ENCODE measurements around the gene CDH22. TPM values are rescaled to one million over a fixed set of nuclear protein-coding genes. Genes with fewer than 3 reads are reported as not detected.
A peak's percentile ranks its signal among the peaks of the same experiment; 100 is the strongest.

The CDH22 gene
- total RNA-seq, 3 donors from 2014 or later (not counting 1 experiment from before 2014, with no cell fraction given), result not detected

DNA sequence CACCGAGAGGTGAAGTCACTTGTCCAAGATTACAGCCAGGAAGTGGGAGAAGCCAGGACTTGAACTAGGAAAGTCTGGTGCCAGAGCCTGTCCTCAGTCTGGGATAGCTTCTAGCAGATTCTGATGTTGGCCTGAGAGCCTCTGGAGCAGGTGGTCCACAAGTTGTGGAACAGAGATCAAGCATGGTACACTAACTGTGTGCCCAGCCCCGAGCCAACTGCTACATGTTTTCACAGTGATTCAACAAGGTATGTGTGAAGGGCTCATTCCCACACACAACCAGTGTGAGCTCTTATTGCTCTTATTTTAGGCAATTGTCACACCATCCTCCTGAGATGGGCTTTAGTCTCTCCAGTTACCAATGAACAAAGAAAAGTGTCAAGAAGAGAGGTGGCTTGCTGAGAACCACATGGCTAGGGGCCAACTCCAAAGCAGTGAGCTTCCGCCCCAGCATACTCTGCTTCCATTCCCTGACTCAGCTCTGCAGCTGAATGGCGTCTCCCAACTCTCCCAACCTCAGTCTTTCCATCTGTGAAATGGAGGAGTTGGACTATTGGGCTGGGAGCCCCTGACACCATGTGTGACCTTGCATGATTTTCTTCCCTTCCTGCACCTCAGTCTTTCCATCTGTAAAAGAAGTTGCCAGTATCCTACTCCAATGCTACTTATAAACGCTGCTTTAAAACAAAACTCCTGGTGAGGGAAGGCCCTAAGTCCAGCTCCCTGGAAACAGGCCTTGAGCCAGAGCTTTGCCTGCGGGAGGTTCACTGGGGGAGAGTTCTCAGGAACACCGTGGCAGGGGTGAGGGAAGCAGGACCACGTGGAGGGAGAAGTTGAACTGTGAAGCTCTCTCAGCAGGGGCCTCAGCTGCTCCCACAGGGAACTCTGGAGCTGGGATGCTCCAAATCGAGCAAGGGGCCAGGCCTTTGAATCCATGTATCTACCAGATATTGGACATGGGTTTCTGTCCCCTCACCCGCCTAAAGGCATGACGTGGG is 40.9 kb downstream of the CDH22 start:
- no peaks in the 10 kb centered on the region for H3K36me3 ChIP-seq (ENCODE audit: control insufficient read depth, insufficient read depth, low read length)
- Mint-ChIP-seq H3K36me3 (no peaks in the 10 kb centered on the region), H3K27ac (no peak overlapping the region), H3K4me1 (no peaks in the 10 kb centered on the region), H3K9me3 (peaks cover 2 to 6% of the 10 kb centered on the region in 2 donors), H3K27me3 (ENCODE audit: low read depth in 2 of 2) (peaks cover 43 to 52% of the 10 kb centered on the region in 2 donors), H3K4me3 (no peak overlapping the region)
- 59% methylated on average over 10 of the region's 11 CpGs for WGBS (ENCODE audit: insufficient coverage)
- H3K9me3 ChIP-seq (ENCODE audit: control insufficient read depth, insufficient read depth, low read length), result no peaks in the 10 kb centered on the region
- H3K4me1 ChIP-seq (ENCODE audit: control insufficient read depth, insufficient read depth, low read length), result no peaks in the 10 kb centered on the region
- ATAC-seq (no peak), DNase-seq (no peak)
- intact Hi-C loops (cut with micrococcal nuclease), result no loop called here
- TF ChIP-seq, protein P1, sequence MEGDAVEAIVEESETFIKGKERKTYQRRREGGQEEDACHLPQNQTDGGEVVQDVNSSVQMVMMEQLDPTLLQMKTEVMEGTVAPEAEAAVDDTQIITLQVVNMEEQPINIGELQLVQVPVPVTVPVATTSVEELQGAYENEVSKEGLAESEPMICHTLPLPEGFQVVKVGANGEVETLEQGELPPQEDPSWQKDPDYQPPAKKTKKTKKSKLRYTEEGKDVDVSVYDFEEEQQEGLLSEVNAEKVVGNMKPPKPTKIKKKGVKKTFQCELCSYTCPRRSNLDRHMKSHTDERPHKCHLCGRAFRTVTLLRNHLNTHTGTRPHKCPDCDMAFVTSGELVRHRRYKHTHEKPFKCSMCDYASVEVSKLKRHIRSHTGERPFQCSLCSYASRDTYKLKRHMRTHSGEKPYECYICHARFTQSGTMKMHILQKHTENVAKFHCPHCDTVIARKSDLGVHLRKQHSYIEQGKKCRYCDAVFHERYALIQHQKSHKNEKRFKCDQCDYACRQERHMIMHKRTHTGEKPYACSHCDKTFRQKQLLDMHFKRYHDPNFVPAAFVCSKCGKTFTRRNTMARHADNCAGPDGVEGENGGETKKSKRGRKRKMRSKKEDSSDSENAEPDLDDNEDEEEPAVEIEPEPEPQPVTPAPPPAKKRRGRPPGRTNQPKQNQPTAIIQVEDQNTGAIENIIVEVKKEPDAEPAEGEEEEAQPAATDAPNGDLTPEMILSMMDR (IDR thresholded peaks at IDR 0.05), result no peak
- H3K27ac ChIP-seq (ENCODE audit: low read length), result no peak overlapping the region
- H3K4me3 ChIP-seq (ENCODE audit: low read length), result no peak overlapping the region
- no peaks in the 10 kb centered on the region for H3K27me3 ChIP-seq (ENCODE audit: control insufficient read depth, insufficient read depth, low read length)

DNA sequence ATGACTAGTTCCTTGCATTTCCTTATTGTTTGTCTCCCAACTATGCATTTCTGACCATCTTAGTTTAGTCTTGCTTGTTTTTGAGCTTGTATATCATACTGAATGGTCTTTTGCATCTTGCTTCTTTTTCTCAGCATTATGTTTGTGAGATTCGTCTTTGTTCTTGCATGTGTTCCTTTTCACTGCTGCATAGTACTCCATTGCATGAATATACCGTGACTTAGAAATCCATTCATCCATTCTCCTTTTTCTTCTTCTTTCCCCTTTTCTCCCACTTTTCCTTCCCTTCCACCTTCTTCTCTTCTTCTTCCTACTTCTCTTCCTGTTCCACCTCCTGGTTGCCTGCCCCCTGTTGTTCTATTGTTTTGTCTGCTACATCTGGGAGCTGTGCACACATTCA is 42.8 kb downstream of the CDH22 start:
- Mint-ChIP-seq H3K4me3 (no peak overlapping the region), H3K27ac (no peak overlapping the region), H3K4me1 (no peaks in the 10 kb centered on the region), H3K9me3 (peaks cover 2 to 4% of the 10 kb centered on the region in 2 donors), H3K36me3 (no peaks in the 10 kb centered on the region), H3K27me3 (ENCODE audit: low read depth in 2 of 2) (peaks cover 33 to 34% of the 10 kb centered on the region in 2 donors)
- no peak for ATAC-seq
- no peak overlapping the region for H3K27ac ChIP-seq (ENCODE audit: low read length)
- TF ChIP-seq, protein P1 (IDR thresholded peaks at IDR 0.05), result no peak
- intact Hi-C loops (cut with micrococcal nuclease), result no loop called here
- no peaks in the 10 kb centered on the region for H3K4me1 ChIP-seq (ENCODE audit: control insufficient read depth, insufficient read depth, low read length)
- H3K9me3 ChIP-seq (ENCODE audit: control insufficient read depth, insufficient read depth, low read length), result no peaks in the 10 kb centered on the region
- WGBS (ENCODE audit: insufficient coverage), result 92% methylated on average over 2 of the region's 2 CpGs
- no peak overlapping the region for H3K4me3 ChIP-seq (ENCODE audit: low read length)
- no peak for DNase-seq
- no peaks in the 10 kb centered on the region for H3K36me3 ChIP-seq (ENCODE audit: control insufficient read depth, insufficient read depth, low read length)
- H3K27me3 ChIP-seq (ENCODE audit: control insufficient read depth, insufficient read depth, low read length), result no peaks in the 10 kb centered on the region

GRCh38 chr20:46264391-46265266 is 43.7 kb downstream of the CDH22 start:
- no peak overlapping the region for H3K4me3 ChIP-seq (ENCODE audit: low read length)
- no peaks in the 10 kb centered on the region for H3K27me3 ChIP-seq (ENCODE audit: control insufficient read depth, insufficient read depth, low read length)
- no peaks in the 10 kb centered on the region for H3K9me3 ChIP-seq (ENCODE audit: control insufficient read depth, insufficient read depth, low read length)
- ATAC-seq (peak in 1 of 3 donors; percentile 42), DNase-seq (no peak)
- H3K9me3 Mint-ChIP-seq, result peaks cover 2 to 4% of the 10 kb centered on the region in 2 donors
- TF ChIP-seq, protein P1 (IDR thresholded peaks at IDR 0.05), result no peak
- no peak overlapping the region for H3K27ac Mint-ChIP-seq
- H3K36me3 Mint-ChIP-seq, result no peaks in the 10 kb centered on the region
- no peak overlapping the region for H3K4me3 Mint-ChIP-seq
- intact Hi-C loops (cut with micrococcal nuclease), result no loop called here
- no peaks in the 10 kb centered on the region for H3K4me1 ChIP-seq (ENCODE audit: control insufficient read depth, insufficient read depth, low read length)
- peaks cover 27 to 31% of the 10 kb centered on the region in 2 donors for H3K27me3 Mint-ChIP-seq (ENCODE audit: low read depth in 2 of 2)
- no peak overlapping the region for H3K27ac ChIP-seq (ENCODE audit: low read length)
- WGBS (ENCODE audit: insufficient coverage), result 84% methylated on average over 26 of the region's 26 CpGs
- no peaks in the 10 kb centered on the region for H3K36me3 ChIP-seq (ENCODE audit: control insufficient read depth, insufficient read depth, low read length)
- no peaks in the 10 kb centered on the region for H3K4me1 Mint-ChIP-seq
